Astrocyte of the cerebellum (primary cell): ENCODE measurements around the gene NKAPL.

ENCODE experiments used
- DNase-seq: peaks from one replicate; pipeline ENCODE4 v3.0.0-alpha.2; 2011; ENCODE audit warnings: low read depth
- H3K4me3 ChIP-seq: 2 replicates; pipeline ENCODE4 v1.5.1; 2011; ENCODE audit warnings: mild to moderate bottlenecking, low read depth, low read length, moderate library complexity
- CTCF ChIP-seq: IDR thresholded peaks from 2 replicates; pipeline ENCODE4 v1.5.1; 2012; ENCODE audit warnings: low read length, low read depth, moderate library complexity, mild to moderate bottlenecking; ENCODE audit errors: missing control alignments
- in situ Hi-C: cut with HindIII; loops from 2 replicates; pipeline ENCODE4 v1.10.0; 2017; ENCODE audit warnings: low sequenced_read_pairs

Gene NKAPL

DNA sequence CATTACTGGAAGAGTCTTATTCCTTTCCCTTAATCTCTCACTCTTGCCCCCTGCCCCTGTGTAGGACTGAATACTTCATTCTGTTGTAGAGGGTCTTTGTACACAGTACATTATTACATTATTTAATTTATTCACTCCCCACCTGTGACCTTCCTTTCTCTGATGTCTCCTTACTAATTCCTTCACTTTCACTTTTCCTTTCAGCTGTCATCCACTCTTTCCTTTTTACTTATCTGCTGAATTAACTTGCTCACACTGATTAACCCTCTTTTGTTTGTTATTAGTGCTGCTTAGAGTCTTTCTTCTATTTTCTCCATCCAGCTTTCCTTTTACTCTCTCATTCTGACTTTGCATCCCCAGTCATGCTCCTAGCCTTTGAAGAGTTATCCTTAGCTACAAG lies 15.8 kb downstream of the NKAPL start:
- TF ChIP-seq CTCF, result no peak
- in situ Hi-C loops, result no loop called here
- no peak for DNase-seq

GRCh38 chr6:28277746-28278145 lies 18.6 kb downstream of the NKAPL start:
- H3K4me3 ChIP-seq, result no peak overlapping the region
- TF ChIP-seq CTCF, result no peak
- DNase-seq, result no peak
- in situ Hi-C loops, result no loop called here

More for the DNA sequence above, 15.8 kb downstream of the NKAPL start:
- H3K4me3 ChIP-seq, result no peak overlapping the region

- DNase-seq, result no peak
- TF ChIP-seq CTCF, result no peak
- peak overlapping the region; percentile 83 for H3K4me3 ChIP-seq
- in situ Hi-C loops, result no loop called here
These were observed 21.6 kb downstream of the NKAPL start for GRCh38 chr6:28280595-28281287.

GRCh38 chr6:28281288-28282064 lies 22.4 kb downstream of the NKAPL start, which contains the start of gene PGBD1:
Gene PGBD1 (plus strand): TSS chr6:28281572. CDS start chr6:28283814, 2,242 bp downstream.
- in situ Hi-C loops, result no loop called here
- H3K4me3 ChIP-seq, result peak within 1 kb of the TSS; percentile 83
- TF ChIP-seq CTCF, result no peak
- DNase-seq, result peak; percentile 45

DNA sequence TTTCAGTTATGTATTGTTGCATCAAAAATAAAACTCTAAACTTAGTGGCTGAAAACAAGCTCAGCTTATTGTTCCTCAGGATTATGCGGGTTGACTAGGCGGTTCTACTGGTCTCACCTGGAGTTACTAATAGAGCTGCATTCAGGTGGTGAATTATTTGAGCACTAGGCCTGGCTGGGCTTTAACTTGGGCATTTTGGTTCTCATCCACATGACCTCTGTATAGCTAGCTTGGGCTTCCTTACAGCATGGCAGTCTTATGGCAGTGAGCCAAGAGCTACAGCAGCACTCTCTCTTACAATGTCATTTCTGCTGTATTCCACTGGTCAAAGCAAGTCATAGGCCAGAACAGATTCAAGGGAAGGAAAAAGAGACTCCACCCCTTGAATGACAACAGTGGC lies 23.8 kb downstream of the NKAPL start:
- no peak overlapping the region for H3K4me3 ChIP-seq
- TF ChIP-seq CTCF, result no peak
- DNase-seq, result no peak

DNA sequence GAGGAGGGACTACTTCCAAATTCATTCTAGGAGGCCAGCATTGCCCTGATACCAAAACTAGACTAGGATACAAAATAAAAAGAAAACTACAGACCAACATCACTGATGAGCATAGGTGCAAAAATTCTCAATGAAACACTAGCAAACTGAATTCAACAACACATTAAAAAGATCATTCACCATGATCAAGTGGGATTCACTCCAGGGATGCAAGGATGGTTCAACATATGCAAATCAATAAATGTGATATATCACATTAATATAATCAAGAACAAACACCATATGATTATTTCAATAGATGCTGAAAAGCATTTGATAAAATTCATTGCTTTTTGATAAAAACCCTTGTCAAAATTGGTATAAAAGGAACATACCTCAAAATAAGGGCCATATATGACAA lies 32.5 kb downstream of the NKAPL start:
- no peak for DNase-seq
- no peak overlapping the region for H3K4me3 ChIP-seq
- TF ChIP-seq CTCF, result no peak
- in situ Hi-C loops, result no loop called here

More for the DNA sequence above, 23.8 kb downstream of the NKAPL start:
- in situ Hi-C loops, result no loop called here
